T-helper 22 cell (primary cell): Measurements from ENCODE around the gene MBD1.
"Not testable (repeated sequence)": the region's sequence is repeated elsewhere in the genome, so short reads cannot be mapped to it uniquely, and the experiment has no call there.

Experiments
- DNase-seq: peaks from one replicate; pipeline ENCODE4 v3.0.0-alpha.2; 2020; ENCODE audit warnings: low read depth

The MBD1 gene

GRCh38 chr18:50289108-50289443, 7.8 kb upstream of the MBD1 start:
- DNase-seq: no peak

GRCh38 chr18:50288348-50289107, 7.2 kb upstream of the MBD1 start:
- not testable (repeated sequence) for DNase-seq

- DNase-seq: peak; percentile 98
These were observed 6.4 kb upstream of the MBD1 start, which contains the start of gene CXXC1 for GRCh38 chr18:50287441-50288347. CXXC1 (minus strand) TSS chr18:50287692; CDS start chr18:50287589, 103 bp downstream.

GRCh38 chr18:50287028-50287440, 5.7 kb upstream of the MBD1 start:
- DNase-seq: no peak

- DNase-seq: no peak
These were observed 5.2 kb upstream of the MBD1 start for GRCh38 chr18:50286391-50287027.

GRCh38 chr18:50285631-50286321, 4.5 kb upstream of the MBD1 start:
- no peak for DNase-seq

GRCh38 chr18:50285071-50285470, 3.7 kb upstream of the MBD1 start:
- DNase-seq: no peak

GRCh38 chr18:50284255-50284885, 3.0 kb upstream of the MBD1 start:
- DNase-seq: no peak

GRCh38 chr18:50283469-50284209, 2.3 kb upstream of the MBD1 start:
- no peak for DNase-seq

GRCh38 chr18:50282521-50283335, 1.4 kb upstream of the MBD1 start:
- no peak for DNase-seq

- DNase-seq: no peak
These were observed 723 bp upstream of the MBD1 start for GRCh38 chr18:50281972-50282520.

GRCh38 chr18:50280707-50281294, 522 bp downstream of the MBD1 start:
- no peak for DNase-seq

- DNase-seq: no peak
These were observed 1.6 kb downstream of the MBD1 start for GRCh38 chr18:50279752-50280151.

GRCh38 chr18:50277942-50278341, 3.4 kb downstream of the MBD1 start:
- DNase-seq: no peak

- DNase-seq: no peak
These were observed 4.9 kb downstream of the MBD1 start for GRCh38 chr18:50276452-50276851.

- DNase-seq: no peak
These were observed 5.8 kb downstream of the MBD1 start for GRCh38 chr18:50275503-50276036.

- DNase-seq: no peak
These were observed 6.4 kb downstream of the MBD1 start for GRCh38 chr18:50274941-50275340.

- no peak for DNase-seq
These were observed 7.3 kb downstream of the MBD1 start for GRCh38 chr18:50274044-50274442.
